CD4-positive, alpha-beta T cell treated with Interleukin-17A for 1 hour (primary cell): ENCODE results near the gene AHNAK2.
"Not testable (repeated sequence)": the region's sequence is repeated elsewhere in the genome, so short reads cannot be mapped to it uniquely, and the experiment has no call there.

Experiments
- DNase-seq: peaks from one replicate; pipeline ENCODE4 v3.0.0-alpha.2; 2020

Gene AHNAK2

DNA sequence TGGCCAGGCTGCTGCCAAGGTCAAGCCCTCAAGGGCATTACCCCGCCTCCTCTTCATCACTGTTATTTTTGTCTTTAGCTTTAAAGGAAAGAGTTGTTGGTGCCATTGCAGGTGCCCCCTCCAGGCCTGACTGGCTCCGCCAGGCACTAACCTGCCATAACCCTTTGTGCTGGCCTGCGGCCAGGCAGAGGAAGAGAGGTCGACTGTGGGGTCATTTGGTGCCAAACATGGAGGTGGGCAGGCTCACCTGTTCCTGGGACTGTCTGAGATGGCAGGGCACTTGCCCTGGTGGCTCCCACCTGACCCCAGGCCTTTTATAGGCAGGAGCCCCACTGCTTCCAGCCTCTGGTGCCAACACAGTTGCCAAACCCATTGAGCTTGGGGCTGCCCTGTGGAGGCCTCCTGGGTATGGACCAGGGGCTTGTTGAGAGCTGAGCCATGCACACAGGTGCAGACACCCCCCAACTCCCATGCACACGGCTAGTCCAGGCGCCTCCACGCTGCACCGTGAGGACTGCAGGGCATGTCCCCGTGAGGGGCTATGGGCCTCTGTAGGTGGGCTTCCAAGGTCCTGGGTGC, 82.9 kb downstream of the AHNAK2 start:
- DNase-seq, result no peak

DNA sequence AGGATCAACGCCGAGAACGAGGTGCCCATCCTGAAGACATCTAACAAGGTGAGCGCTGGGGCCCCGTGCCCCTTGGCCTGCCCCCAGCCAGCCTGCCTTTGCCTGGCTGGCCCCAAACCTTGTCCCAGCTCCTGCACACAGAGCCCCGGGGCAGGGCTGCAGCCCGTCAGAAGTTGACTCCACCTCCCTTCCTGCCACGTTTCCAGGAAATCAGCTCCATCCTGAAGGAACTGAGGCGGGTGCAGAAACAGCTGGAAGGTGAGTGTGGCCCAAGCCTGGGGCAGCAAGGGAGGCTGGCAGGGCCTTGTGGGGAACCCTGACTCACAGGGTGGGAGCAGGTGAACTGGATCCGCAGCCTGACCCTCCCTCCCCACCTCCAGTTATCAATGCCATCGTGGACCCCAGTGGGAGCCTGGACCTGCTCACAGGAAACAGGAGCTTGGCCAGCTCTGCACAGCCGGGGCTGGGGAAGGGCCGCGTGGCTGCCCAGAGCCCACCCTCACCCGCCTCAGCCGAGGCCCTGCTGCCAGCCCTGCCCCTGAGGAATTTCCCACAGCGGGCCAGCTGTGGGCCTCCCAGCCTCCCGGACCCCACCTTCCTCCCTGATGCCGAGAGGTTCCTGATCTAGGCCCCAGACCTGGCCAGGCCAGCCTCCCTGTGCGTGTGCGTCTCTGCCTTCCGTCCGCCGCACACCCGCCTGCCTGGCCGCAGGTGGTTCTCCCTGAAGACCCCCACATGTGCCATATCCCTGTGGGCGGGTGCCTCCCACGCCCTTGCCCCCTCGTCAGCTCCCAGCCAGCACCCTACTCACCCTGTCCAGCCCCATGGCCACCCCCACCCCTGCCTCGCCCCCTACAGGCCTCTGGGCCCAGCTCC, 83.6 kb downstream of the AHNAK2 start:
- DNase-seq, result no peak

DNA sequence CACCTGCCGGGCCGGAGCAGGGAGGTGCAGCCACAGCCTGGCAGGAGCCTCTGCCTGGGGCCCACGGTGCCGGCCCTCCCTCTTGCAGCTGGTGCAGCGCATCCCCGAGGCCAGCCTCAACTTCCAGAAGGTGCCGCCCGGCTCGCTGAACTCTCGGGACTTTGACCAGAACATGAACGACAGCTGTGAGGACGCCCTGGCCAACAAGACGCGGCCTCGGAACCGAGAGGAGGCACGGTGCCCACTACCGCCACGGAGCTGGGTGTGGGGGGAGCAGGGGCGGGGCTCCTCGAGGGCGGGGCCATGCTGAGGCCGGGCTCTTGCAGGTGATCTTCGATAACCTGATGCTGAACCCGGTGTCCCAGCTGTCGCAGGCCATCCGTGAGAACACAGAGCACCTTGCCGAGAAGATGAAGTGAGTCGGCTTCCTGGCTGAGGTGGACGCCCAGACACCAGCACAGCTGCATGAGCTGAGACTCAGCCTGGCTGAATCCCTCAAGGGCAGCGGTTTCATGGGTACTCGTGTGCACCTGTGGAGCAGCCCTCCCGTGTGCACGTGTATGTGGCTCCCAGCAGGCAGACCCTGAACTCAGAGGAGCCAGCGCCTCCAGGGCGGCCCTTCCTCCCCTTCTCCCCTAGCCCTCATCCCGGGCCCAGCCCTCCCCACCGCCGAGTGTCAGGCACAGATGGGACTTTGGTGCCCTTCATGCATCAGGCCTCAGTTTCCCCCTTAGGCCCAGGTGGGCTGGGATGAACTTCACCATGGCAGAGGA, 84.6 kb downstream of the AHNAK2 start:
- no peak for DNase-seq

DNA sequence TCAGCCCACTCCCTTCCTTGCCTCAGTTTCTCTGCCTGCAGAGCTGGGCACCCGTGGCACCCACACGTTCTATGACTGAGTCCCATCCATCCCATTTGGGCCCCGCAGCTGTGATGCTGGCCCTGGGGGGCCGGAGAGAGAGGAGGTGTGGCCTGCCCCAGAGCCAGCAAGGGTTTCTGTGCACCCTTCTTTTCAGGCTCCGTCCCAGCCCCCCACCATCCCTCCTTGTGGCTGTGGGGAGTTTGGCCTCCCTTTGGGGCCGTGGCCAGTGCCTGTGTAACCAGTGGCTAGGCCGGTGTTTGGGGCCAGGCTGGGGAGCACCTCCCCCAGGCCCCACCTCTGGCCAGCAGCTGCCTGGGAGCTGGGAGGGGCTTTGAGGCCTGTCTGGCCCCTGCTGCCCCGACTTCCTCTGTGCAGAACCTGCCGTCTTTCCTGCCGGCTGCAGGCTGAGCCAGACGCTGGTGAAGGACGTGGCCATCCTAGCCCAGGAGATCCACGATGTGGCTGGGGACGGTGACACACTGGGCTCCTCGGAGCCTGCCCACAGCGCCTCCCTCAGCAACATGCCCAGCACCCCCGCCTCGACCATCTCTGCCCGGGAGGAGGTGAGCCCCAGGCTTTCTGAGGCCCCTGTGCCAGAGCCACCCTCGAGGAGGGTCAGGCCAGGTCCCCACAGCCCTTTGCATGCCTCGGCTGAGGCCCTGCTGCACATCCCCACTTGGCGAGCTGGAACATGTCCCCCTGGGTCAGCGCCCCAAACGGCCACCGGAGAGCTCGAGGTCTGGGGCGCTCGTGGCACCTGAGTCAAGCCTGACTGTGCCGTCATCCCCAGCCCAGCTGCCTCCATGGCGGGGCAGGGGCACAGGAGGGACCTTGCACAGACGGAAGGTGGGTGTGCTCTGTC, 85.4 kb downstream of the AHNAK2 start:
- no peak for DNase-seq

DNA sequence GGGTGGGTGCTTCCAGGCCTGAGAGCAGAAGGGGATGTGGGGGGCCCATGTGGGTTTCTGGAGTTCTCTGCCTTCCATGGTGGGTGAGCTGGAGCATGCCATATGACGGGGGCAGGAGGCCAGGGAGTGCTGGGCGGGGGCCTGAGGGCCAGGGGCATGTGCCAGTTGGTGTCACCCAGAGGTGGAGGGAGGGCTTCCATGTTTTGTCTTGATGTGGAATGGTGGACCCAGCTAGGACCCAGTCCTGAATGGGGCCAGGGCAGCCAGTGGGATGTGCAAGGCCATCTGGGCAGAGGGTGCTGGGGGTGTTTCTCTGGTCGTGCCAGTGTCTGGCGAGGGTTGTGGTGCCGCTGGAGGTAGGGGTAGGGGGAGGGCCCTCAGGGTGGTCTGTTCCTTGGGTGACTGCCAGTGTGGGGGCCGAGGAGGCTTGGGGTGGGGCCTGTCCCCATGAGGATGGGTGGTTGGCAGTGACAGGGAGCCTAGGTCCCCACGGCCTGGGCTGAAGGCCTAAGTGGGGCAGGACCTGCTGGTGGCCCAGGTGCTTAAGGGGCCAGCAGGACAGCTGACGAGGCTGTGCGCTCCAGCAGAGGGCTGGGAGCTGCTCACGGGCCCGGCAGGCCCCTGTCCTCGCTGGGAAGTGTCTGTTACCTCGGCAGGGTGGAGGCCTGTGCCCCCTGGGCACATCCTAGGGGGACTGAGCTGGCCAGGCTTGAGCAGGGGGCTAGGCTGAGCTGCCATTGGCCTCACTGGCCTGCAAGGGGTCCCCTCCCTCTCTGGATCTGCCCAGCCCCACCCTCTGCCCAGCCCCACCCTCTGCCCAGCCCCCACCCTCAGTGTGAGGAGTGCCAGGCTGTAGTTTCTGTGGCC, 86.3 kb downstream of the AHNAK2 start:
- DNase-seq, result no peak

DNA sequence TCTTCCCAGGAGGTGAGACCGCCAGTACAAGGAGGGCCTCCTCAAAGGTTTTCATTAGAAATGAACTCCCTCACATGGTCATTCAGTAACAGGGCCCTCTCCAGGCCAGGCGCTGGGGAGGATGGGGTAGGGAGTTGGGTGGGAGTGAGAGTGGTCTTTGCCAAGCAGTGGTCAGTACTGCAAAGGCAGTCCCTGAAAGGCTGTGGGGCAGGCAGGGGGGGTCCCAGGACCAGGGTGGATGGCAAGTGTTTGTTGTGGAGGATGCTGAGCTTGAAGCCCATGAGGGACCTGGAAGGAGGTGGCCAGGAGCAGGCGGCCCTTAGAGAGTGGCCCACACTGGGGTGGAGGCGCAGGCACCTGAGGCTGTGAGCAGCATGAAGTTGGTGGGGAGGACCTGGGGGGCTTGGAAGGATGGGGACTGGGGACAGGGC, 87.0 kb downstream of the AHNAK2 start:
- DNase-seq, result no peak

DNA sequence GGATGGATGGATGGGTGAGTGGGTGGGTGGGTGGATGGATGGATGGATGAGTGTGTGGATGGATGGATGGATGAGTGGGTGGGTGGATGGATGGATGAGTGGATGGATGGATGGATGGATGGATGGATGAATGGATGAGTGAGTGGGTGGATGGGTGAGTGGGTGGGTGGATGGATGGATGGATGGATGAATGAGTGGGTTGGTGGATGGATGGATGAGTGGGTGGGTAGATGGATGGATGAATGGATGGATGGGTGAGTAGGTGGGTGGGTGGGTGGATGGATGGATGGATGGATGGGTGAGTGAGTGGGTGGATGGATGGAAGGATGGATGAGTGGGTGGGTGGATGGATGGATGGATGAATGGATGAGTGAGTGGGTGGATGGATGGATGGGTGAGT, 87.9 kb downstream of the AHNAK2 start:
- DNase-seq, result not testable (repeated sequence)

DNA sequence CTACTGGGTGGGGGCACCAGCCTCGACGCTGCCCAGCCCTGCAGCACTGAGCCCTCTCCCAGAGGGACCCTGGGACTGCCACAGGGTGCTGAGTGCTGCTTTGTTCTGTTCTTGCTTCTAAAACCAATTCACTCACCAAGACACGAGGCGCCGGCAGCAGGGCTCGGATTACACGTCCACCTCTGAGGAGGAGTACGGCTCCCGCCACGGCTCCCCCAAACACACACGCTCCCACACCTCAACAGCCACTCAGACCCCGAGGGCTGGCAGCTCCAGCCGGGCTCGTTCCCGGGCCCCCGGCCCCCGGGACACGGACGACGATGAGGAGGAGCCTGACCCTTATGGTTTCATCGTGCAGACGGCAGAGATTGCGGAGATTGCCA, 88.8 kb downstream of the AHNAK2 start:
- no peak for DNase-seq

DNA sequence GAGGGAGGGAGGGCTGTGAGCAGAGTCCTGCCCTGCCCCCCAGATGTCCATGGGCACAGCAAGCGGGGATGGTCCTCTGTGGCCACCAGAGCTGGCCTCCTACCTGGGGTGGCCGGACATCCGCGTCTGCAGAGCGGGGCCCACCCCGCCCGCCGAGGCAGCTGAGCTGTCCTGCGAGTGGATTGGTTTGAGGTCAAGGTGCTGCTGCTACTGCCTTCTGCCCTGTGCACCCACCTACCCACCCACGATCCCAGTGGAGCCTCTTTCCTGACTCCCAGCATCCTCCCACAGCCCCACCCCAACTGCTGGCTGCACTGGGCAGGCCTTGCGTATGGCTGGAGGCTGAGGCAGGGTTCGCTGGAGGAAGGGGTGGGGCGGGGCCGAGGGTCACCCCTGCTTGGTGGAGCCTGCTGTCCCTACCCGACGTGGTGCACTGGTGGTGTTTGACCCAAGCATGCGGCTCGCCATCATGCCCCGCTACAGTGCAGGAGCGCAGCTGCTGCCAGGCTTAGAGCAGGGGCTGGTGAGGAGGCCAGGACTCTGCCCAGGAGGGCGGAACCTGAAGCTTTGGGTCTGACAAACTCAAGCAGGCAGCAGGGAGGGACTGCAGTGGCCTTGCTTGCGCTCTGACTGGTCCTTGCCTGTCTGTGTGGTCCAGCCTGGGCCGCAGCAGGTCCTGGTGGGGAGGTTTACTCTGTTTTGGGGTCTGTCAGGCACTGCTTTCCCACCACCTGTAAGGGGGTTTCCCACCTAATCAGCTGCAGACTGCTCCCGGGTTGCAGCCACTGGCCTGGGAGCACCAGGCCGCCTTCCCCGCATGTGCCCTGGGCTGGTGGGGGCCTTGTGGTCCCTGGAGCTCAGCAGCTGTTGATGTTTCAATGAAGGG, 89.4 kb downstream of the AHNAK2 start:
- no peak for DNase-seq

DNA sequence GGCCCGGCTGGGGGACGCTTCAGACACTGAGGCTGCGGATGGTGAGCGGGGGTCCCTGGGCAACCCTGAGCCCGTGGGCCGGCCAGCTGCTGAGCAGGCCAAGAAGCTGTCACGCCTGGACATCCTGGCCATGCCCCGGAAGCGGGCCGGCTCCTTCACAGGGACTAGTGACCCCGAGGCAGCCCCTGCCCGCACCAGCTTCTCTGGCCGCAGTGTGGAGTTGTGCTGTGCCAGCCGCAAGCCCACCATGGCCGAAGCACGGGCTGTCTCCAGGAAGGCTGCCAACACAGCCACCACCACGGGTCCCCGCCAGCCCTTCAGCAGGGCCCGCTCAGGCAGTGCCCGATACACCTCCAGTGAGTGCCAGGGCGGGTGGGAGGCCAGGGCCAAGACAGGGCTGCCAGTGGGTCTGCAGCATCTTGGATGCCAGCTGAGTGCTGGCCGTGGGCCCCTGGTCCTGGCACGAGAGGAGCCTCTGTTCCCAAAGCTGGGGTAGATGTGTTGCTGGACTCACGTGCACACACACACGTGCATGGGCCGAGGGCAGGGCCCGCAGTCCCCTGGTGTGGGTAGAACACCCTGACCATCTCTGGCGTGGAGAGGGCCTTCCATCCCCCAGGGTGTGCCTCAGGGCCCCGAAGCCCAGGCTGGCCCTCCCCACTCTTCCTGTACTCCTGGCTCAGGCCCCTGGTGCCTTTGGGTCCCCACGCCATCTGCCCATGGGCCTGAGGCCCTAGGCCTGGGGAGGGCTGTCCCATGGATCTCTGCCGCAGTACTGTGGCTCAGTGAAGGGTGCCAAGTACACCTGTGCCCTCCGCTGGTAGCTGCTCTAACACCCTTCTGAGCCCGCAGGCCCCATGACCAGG, 90.3 kb downstream of the AHNAK2 start:
- no peak for DNase-seq
